OCI-LY7 (cell line): ENCODE data around the gene MITD1. TPM values are rescaled to one million over a fixed set of nuclear protein-coding genes. Genes with fewer than 3 reads are reported as not detected.
A peak's percentile ranks its signal among the peaks of the same experiment; 100 is the strongest.

Source experiments
- BruUV-seq: library from RNA; stranded (reverse); fragments of 400-500 nt; replicated peaks from 2 replicates; lab custom pipeline; 2021; lab: Mats Ljungman, UMichigan
- CTCF ChIA-PET: fragments of 300-600 bp; sonication (Branson Sonifier 250); formaldehyde crosslinking; loops from one replicate; lab custom pipeline; 2022; ENCODE audit warnings: antibody characterized with exemption; ENCODE audit not compliant: unreplicated experiment; lab: Charles Lee
- POLR2A ChIA-PET: fragments of 300-600 bp; sonication (Branson Sonifier 250); formaldehyde crosslinking; loops from one replicate; lab custom pipeline; 2022; ENCODE audit warnings: antibody characterized with exemption; lab: Charles Lee
- DNase-seq: peaks from one replicate; pipeline ENCODE4 v3.0.0-alpha.2; 2015; ENCODE audit warnings: low spot score
- H2AFZ ChIP-seq: fragments of 200-600 bp; sonication (generic), shearing (Covaris generic); 2 replicates; pipeline ENCODE4 v1.6.1; 2014; ENCODE audit warnings: mild to moderate bottlenecking, antibody characterized with exemption, low read length, moderate library complexity
- H3K27ac ChIP-seq: fragments of 200-600 bp; sonication (generic); 2 replicates; pipeline ENCODE4 v1.5.1; 2014; ENCODE audit warnings: mixed run types, low read depth, mild to moderate bottlenecking, moderate library complexity, low read length, inconsistent platforms; ENCODE audit not compliant: poor library complexity, severe bottlenecking
- H3K36me3 ChIP-seq: fragments of 200-600 bp; sonication (generic); 2 replicates; pipeline ENCODE4 v1.6.1; 2014; ENCODE audit warnings: mild to moderate bottlenecking, antibody characterized with exemption, low read length, moderate library complexity, mixed read lengths; ENCODE audit not compliant: insufficient read depth
- H3K4me1 ChIP-seq: fragments of 200-600 bp; sonication (generic); 2 replicates; pipeline ENCODE4 v1.5.1; 2014; ENCODE audit warnings: mild to moderate bottlenecking, low read length; ENCODE audit not compliant: insufficient read depth, poor library complexity, severe bottlenecking
- H3K4me2 ChIP-seq: fragments of 200-600 bp; sonication (generic); 2 replicates; pipeline ENCODE4 v1.6.1; 2014; ENCODE audit warnings: mild to moderate bottlenecking, low read length
- H3K4me3 ChIP-seq: fragments of 200-600 bp; sonication (generic); 2 replicates; pipeline ENCODE4 v1.5.1; 2014; ENCODE audit warnings: mild to moderate bottlenecking, low read depth, low read length; ENCODE audit not compliant: poor library complexity, severe bottlenecking
- H3K79me2 ChIP-seq: fragments of 200-600 bp; sonication (generic); 2 replicates; pipeline ENCODE4 v1.6.1; 2016; ENCODE audit warnings: low read depth, mild to moderate bottlenecking, low read length, moderate library complexity, mixed read lengths; ENCODE audit not compliant: insufficient read depth
- H3K9me2 ChIP-seq: fragments of 200-600 bp; sonication (generic); 2 replicates; pipeline ENCODE4 v1.6.1; 2016; ENCODE audit warnings: mild to moderate bottlenecking, low read length, mixed read lengths; ENCODE audit not compliant: insufficient read depth
- H3K9me3 ChIP-seq: fragments of 200-600 bp; sonication (generic); 2 replicates; pipeline ENCODE4 v1.6.1; 2014; ENCODE audit warnings: mild to moderate bottlenecking, mixed run types, low read length, mixed read lengths
- H4K20me1 ChIP-seq: fragments of 200-600 bp; sonication (generic); 2 replicates; pipeline ENCODE4 v1.6.1; 2014; ENCODE audit warnings: mild to moderate bottlenecking, antibody characterized with exemption, low read length, moderate library complexity, mixed read lengths; ENCODE audit not compliant: insufficient read depth
- EZH2phosphoT487 ChIP-seq: fragments of 200-600 bp; sonication (generic); IDR thresholded peaks from 2 replicates; pipeline ENCODE4 v1.6.1; 2018; ENCODE audit warnings: low read depth, borderline replicate concordance, mild to moderate bottlenecking, mixed run types, antibody characterized with exemption, low read length, moderate library complexity, mixed read lengths
- intact Hi-C: fragments of 100-400 bp; cut with micrococcal nuclease; formaldehyde crosslinking; loops from one replicate; pipeline ENCODE4 v1.10.0; 2022; ENCODE audit not compliant: unreplicated experiment
- total RNA-seq, 2 experiments: library from RNA; depleted of rRNA in 1 of 2; stranded (reverse); fragments of >200 nt in 1 of 2; shearing (Covaris generic) in 1 of 2; gene quantifications; 2 replicates each; pipeline ENCODE4 v1.2.3, GENCODE V29; 2014 to 2022
- TF ChIP-seq, protein P1 (sequence below): fragments of 200-600 bp; sonication (generic); conservative IDR thresholded peaks from 2 replicates; pipeline ENCODE4 v1.5.1; 2014; ENCODE audit warnings: mild to moderate bottlenecking, antibody characterized with exemption, low read length, moderate library complexity, mixed read lengths

Gene MITD1
- total RNA-seq, 2 experiments from 2014 or later, result 34.2 to 35.9 TPM

- H3K36me3 ChIP-seq, result peaks cover 74% of the 10 kb centered on the region
Measured at GRCh38 chr2:99190548-99190947, 9.7 kb upstream of the MITD1 start.

GRCh38 chr2:99188357-99188756, 7.5 kb upstream of the MITD1 start:
- no peak overlapping the region for H2AFZ ChIP-seq
- peaks cover 24% of the 10 kb centered on the region; the same call in 1 of the 2 replicates for H3K79me2 ChIP-seq
- DNase-seq, result no peak
- no peak overlapping the region for H3K4me2 ChIP-seq
- intact Hi-C loops, result loop anchor here (10.0 kb wide), 1 partner anchor 1376 kb away; the partner anchor contains the start of gene PDCL3
- CTCF ChIA-PET, result no interaction called here
- H4K20me1 ChIP-seq, result no peaks in the 10 kb centered on the region
- POLR2A ChIA-PET, result no interaction called here
- H3K9me3 ChIP-seq, result no peaks in the 10 kb centered on the region
- peaks cover 57% of the 10 kb centered on the region for H3K36me3 ChIP-seq
- BruUV-seq, result no TSS peak
- H3K9me2 ChIP-seq, result no peaks in the 10 kb centered on the region
- TF ChIP-seq, protein P1, sequence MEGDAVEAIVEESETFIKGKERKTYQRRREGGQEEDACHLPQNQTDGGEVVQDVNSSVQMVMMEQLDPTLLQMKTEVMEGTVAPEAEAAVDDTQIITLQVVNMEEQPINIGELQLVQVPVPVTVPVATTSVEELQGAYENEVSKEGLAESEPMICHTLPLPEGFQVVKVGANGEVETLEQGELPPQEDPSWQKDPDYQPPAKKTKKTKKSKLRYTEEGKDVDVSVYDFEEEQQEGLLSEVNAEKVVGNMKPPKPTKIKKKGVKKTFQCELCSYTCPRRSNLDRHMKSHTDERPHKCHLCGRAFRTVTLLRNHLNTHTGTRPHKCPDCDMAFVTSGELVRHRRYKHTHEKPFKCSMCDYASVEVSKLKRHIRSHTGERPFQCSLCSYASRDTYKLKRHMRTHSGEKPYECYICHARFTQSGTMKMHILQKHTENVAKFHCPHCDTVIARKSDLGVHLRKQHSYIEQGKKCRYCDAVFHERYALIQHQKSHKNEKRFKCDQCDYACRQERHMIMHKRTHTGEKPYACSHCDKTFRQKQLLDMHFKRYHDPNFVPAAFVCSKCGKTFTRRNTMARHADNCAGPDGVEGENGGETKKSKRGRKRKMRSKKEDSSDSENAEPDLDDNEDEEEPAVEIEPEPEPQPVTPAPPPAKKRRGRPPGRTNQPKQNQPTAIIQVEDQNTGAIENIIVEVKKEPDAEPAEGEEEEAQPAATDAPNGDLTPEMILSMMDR, result no peak
- no peak overlapping the region for H3K4me3 ChIP-seq
- H3K27ac ChIP-seq, result no peak overlapping the region
- no peaks in the 10 kb centered on the region for H3K4me1 ChIP-seq

More at GRCh38 chr2:99190548-99190947, 9.7 kb upstream of the MITD1 start:
- Histone ChIP-seq H3K4me3 (no peak overlapping the region), H2AFZ (no peak overlapping the region), H3K4me2 (no peak overlapping the region), H3K79me2 (peaks cover 7% of the 10 kb centered on the region; the same call in 1 of the 2 replicates), H4K20me1 (no peaks in the 10 kb centered on the region), H3K27ac (no peak overlapping the region), H3K9me2 (no peaks in the 10 kb centered on the region), H3K9me3 (no peaks in the 10 kb centered on the region), H3K4me1 (no peaks in the 10 kb centered on the region)
- DNase-seq, result no peak
- no TSS peak for BruUV-seq
- no peak for TF ChIP-seq EZH2phosphoT487
- TF ChIP-seq, protein P1, result peak; percentile 41
- intact Hi-C loops, result no loop called here
- ChIA-PET POLR2A (interaction anchor here (0.7 kb wide), 1 partner anchor 17 kb away, joined by 3 read pairs; no protein-coding TSS in a partner anchor), CTCF (no interaction called here)

- Histone ChIP-seq H3K4me2 (no peak overlapping the region), H3K4me3 (no peak overlapping the region), H2AFZ (no peak overlapping the region), H3K27ac (no peak overlapping the region), H3K36me3 (peaks cover 47% of the 10 kb centered on the region), H3K4me1 (peaks cover 3% of the 10 kb centered on the region), H4K20me1 (no peaks in the 10 kb centered on the region), H3K9me2 (no peaks in the 10 kb centered on the region), H3K79me2 (peaks cover 37% of the 10 kb centered on the region), H3K9me3 (no peaks in the 10 kb centered on the region)
- no peak for DNase-seq
- CTCF ChIA-PET, result no interaction called here
- POLR2A ChIA-PET, result no interaction called here
- no TSS peak for BruUV-seq
- TF ChIP-seq, protein P1, result no peak
- TF ChIP-seq EZH2phosphoT487, result no peak
- intact Hi-C loops, result loop anchor here (10.0 kb wide), 1 partner anchor 1378 kb away; the partner anchor contains the start of gene PDCL3
Measured at GRCh38 chr2:99187011-99187410, 6.2 kb upstream of the MITD1 start.
